Stimulated activated CD8-positive, alpha-beta memory T cell treated with anti-CD3 and anti-CD28 coated beads, Interleukin-7, amount 100 ng/mL, for 1 hour (primary cell): ENCODE measurements around the gene ATP8A2.
"Not testable (repeated sequence)": the region's sequence is repeated elsewhere in the genome, so short reads cannot be mapped to it uniquely, and the experiment has no call there.

ENCODE experiments used
- DNase-seq, 2 donors: peaks; one replicate each; pipeline ENCODE4 v3.0.0-alpha.2; 2020; ENCODE audit warnings: low read depth in 2 of 2

Gene ATP8A2

GRCh38 chr13:26067601-26068000, 695.8 kb downstream of the ATP8A2 start:
- DNase-seq: no peak

- DNase-seq: not testable (repeated sequence)
These were observed 696.6 kb downstream of the ATP8A2 start for GRCh38 chr13:26068372-26068771.

- not testable (repeated sequence) for DNase-seq
These were observed 697.9 kb downstream of the ATP8A2 start for GRCh38 chr13:26069642-26070041.

- DNase-seq: no peak
These were observed 699.9 kb downstream of the ATP8A2 start for GRCh38 chr13:26071691-26072090.

- not testable (repeated sequence) for DNase-seq
These were observed 700.6 kb downstream of the ATP8A2 start for GRCh38 chr13:26072335-26072734.

GRCh38 chr13:26074706-26075105, 702.9 kb downstream of the ATP8A2 start:
- DNase-seq: no peak
